Uterus (tissue), 4 donors: ENCODE measurements around the gene ITM2B. TPM values are rescaled to one million over a fixed set of nuclear protein-coding genes. Genes with fewer than 3 reads are reported as not detected.
A peak's percentile ranks its signal among the peaks of the same experiment; 100 is the strongest.

Experiments used
- DNase-seq, 2 donors: peaks; one replicate each; pipeline ENCODE4 v3.0.0-alpha.2; 2019 to 2020
- H3K27ac ChIP-seq, 2 donors: fragments of 200-600 bp; sonication (generic); 1 replicate in 1 of 2; 2 replicates in 1 of 2; pipeline ENCODE4 v1.5.1; 2016 to 2018
- H3K27me3 ChIP-seq, 2 donors: fragments of 200-600 bp; sonication (generic); one replicate each; pipeline ENCODE4 v1.5.1; 2018 to 2019; ENCODE audit warnings: control low read depth in 1 of 2
- H3K36me3 ChIP-seq, 2 donors: fragments of 200-600 bp; sonication (generic); one replicate each; pipeline ENCODE4 v1.5.1; 2019; ENCODE audit warnings: control low read depth in 1 of 2
- H3K4me1 ChIP-seq, 2 donors: fragments of 200-600 bp; sonication (generic); one replicate each; pipeline ENCODE4 v1.5.1; 2018 to 2019; ENCODE audit warnings: control low read depth in 1 of 2
- H3K4me3 ChIP-seq, 2 donors: fragments of 200-600 bp; sonication (generic); 1 replicate in 1 of 2; 2 replicates in 1 of 2; pipeline ENCODE4 v1.5.1; 2018 to 2019; ENCODE audit warnings: mild to moderate bottlenecking in 1 of 2
- H3K9me3 ChIP-seq, 2 donors: fragments of 200-600 bp; sonication (generic); one replicate each; pipeline ENCODE4 v1.5.1; 2019; ENCODE audit warnings: control low read depth in 1 of 2
- CTCF ChIP-seq, 4 experiments: fragments of 200-600 bp in 2 of 4; fragments of 450-650 bp in 2 of 4; sonication (generic) in 2 of 4; IDR thresholded peaks; one replicate each; pipeline ENCODE4 v1.5.1; 2016 to 2019; ENCODE audit warnings: antibody characterized with exemption in 4 of 4, mild to moderate bottlenecking in 2 of 4, moderate library complexity in 1 of 4
- POLR2A ChIP-seq, 2 donors: fragments of 450-650 bp; IDR thresholded peaks; one replicate each; pipeline ENCODE4 v1.6.1; 2016; ENCODE audit warnings: antibody characterized with exemption in 2 of 2, mild to moderate bottlenecking in 1 of 2, moderate library complexity in 1 of 2
- intact Hi-C: fragments of 100-400 bp; cut with DNase I; formaldehyde crosslinking; loops from one replicate; pipeline ENCODE4 v1.15.1; 2023; ENCODE audit warnings: low total_unique reads
- total RNA-seq, 4 donors: library from RNA; depleted of rRNA in 3 of 4; stranded (reverse); fragments of >200 nt in 3 of 4; gene quantifications; one replicate each; pipeline versions ENCODE4 v1.1.0 to v1.2.4, GENCODE V29; 2014 to 2023
- donor health status: DM: yes; HTN: yes; CAD: no.

ITM2B gene
- total RNA-seq, 4 donors from 2014 or later: 326 to 725 (median 565) TPM

- no peak overlapping the region for H3K4me3 ChIP-seq
- intact Hi-C loops: loop anchor here (10.0 kb wide), 1 partner anchor 74 kb away; the partner anchor contains the start of gene RB1
- H3K27ac ChIP-seq: peak overlapping the region; percentile 99 to 100
- TF ChIP-seq CTCF (IDR thresholded peaks at IDR 0.05) (no peak), POLR2A (IDR thresholded peaks at IDR 0.05) (no peak)
- H3K27me3 ChIP-seq: no peaks in the 10 kb centered on the region
- no peaks in the 10 kb centered on the region for H3K9me3 ChIP-seq
- H3K36me3 ChIP-seq: no peaks in the 10 kb centered on the region
- H3K4me1 ChIP-seq: peaks cover 0 to 6% of the 10 kb centered on the region in 2 donors
- DNase-seq: no peak
These were observed 2.5 kb upstream of the ITM2B start for GRCh38 chr13:48230541-48230940.

DNA sequence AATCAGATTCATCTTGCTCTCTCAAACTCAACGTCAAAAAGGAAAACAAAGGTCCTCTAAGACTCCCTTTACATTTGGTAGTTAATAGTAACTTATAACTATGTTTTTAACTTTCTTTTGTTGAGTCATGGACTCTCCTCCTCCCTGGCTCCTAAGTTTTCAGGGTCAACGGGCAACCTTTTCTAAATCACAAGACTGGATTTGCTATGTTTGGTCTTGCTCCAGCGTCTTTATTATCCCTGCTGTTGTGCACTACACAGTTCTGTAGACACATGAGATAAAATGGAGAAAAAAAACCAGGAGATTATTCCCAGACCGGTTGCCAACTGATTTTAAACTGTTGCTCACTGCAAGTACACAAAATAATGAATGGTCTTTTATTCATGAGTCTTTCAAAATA is 1.9 kb upstream of the ITM2B start:
- Histone ChIP-seq H3K27me3 (no peaks in the 10 kb centered on the region), H3K9me3 (no peaks in the 10 kb centered on the region), H3K4me1 (peaks cover 0 to 6% of the 10 kb centered on the region in 2 donors), H3K4me3 (no peak overlapping the region), H3K27ac (peak overlapping the region; percentile 99 to 100), H3K36me3 (no peaks in the 10 kb centered on the region)
- DNase-seq: peak in 1 of 2 donors; percentile 71
- TF ChIP-seq CTCF (IDR thresholded peaks at IDR 0.05) (no peak), POLR2A (IDR thresholded peaks at IDR 0.05) (no peak)
- intact Hi-C loops: loop anchor here (10.0 kb wide), 1 partner anchor 74 kb away; the partner anchor contains the start of gene RB1

- no peaks in the 10 kb centered on the region for H3K27me3 ChIP-seq
- intact Hi-C loops: loop anchor here (10.0 kb wide), 1 partner anchor 73 kb away; the partner anchor contains the start of gene RB1
- no peak for DNase-seq
- TF ChIP-seq POLR2A (IDR thresholded peaks at IDR 0.05) (no peak), CTCF (IDR thresholded peaks at IDR 0.05) (no peak)
- H3K9me3 ChIP-seq: no peaks in the 10 kb centered on the region
- no peak overlapping the region for H3K4me3 ChIP-seq
- no peaks in the 10 kb centered on the region for H3K36me3 ChIP-seq
- H3K27ac ChIP-seq: peak overlapping the region; percentile 99 to 100
- H3K4me1 ChIP-seq: peaks cover 0 to 6% of the 10 kb centered on the region in 2 donors
These were observed 1.1 kb upstream of the ITM2B start for GRCh38 chr13:48231933-48232332.

- Histone ChIP-seq H3K4me1 (peaks cover 0 to 6% of the 10 kb centered on the region in 2 donors), H3K9me3 (no peaks in the 10 kb centered on the region), H3K4me3 (peak overlapping the region; percentile 96 to 98), H3K36me3 (no peaks in the 10 kb centered on the region), H3K27me3 (no peaks in the 10 kb centered on the region), H3K27ac (peak overlapping the region; percentile 99 to 100)
- TF ChIP-seq CTCF (IDR thresholded peaks at IDR 0.05): no peak
- TF ChIP-seq POLR2A (IDR thresholded peaks at IDR 0.05): no peak
- DNase-seq: peak in 1 of 2 donors; percentile 51
- intact Hi-C loops: loop anchor here (10.0 kb wide), 1 partner anchor 72 kb away; the partner anchor contains the start of gene RB1
These were observed 473 bp upstream of the ITM2B start for GRCh38 chr13:48232420-48233045.

DNA sequence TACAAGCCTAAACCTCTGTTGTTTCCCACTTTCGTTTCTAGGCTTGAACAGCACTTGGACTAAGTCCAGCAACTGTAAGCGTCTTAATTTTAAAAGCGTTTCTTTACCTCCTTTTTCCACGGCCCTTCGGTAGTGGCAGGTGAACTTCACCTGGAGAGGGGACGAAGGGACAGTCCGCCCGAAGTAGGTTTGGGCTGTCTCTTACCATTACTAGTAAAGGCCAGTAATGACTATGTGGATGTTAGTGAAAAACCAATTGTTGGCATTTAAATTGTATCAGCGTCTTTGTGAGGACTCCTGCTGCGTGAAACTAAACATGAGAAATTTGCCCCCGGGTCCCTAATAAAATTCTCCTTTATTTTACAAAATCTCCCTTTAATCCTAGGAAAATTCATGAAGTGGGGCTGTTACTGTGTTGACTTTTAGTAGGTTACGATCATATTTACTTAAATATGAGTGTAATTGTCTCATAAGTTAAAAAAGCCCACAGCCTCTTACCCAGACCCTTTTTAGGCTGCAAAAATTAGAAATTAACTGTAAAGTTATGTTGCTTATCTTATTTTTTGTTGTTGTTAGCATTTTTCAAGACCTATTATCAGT is 983 bp downstream of the ITM2B start:
- peak overlapping the region; percentile 99 to 100 for H3K27ac ChIP-seq
- DNase-seq: no peak
- intact Hi-C loops: loop anchor here (10.0 kb wide), 1 partner anchor 71 kb away; the partner anchor contains the start of gene RB1

More for the DNA sequence above, 983 bp downstream of the ITM2B start:
- Histone ChIP-seq H3K9me3 (no peaks in the 10 kb centered on the region), H3K27me3 (no peaks in the 10 kb centered on the region), H3K4me1 (peaks cover 0 to 6% of the 10 kb centered on the region in 2 donors), H3K36me3 (no peaks in the 10 kb centered on the region), H3K4me3 (peak overlapping the region; percentile 96 to 98)
- no peak for TF ChIP-seq CTCF (IDR thresholded peaks at IDR 0.05)
- no peak for TF ChIP-seq POLR2A (IDR thresholded peaks at IDR 0.05)
